ENCODE data around the gene NPTX2. TPM values are rescaled to one million over a fixed set of nuclear protein-coding genes. Genes with fewer than 3 reads are reported as not detected.

NPTX2 gene
- total RNA-seq, 4 donors from 2014 or later = 24.5 to 46.8 (median 39.2) TPM

GRCh38 chr7:98669329-98670000 lies 52.4 kb downstream of the NPTX2 start:
- WGBS, 2 donors = 43 to 50% methylated on average over 9 of the region's 9 CpGs
- Histone ChIP-seq H3K9me3 (peaks cover 0 to 31% (median 4%) of the 10 kb centered on the region in 4 donors), H3K27me3 (no peaks in the 10 kb centered on the region), H3K36me3 (no peaks in the 10 kb centered on the region), H3K27ac (no peak overlapping the region), H3K4me1 (no peaks in the 10 kb centered on the region), H3K4me3 (no peak overlapping the region)
- TF ChIP-seq EP300 (IDR thresholded peaks at IDR 0.05) (no peak), POLR2A (IDR thresholded peaks at IDR 0.05) (no peak), CTCF (IDR thresholded peaks at IDR 0.05) (no peak)
- DNase-seq (ENCODE audit: low spot score in 2 of 2) = peak in 1 of 2 donors; percentile 15

DNA sequence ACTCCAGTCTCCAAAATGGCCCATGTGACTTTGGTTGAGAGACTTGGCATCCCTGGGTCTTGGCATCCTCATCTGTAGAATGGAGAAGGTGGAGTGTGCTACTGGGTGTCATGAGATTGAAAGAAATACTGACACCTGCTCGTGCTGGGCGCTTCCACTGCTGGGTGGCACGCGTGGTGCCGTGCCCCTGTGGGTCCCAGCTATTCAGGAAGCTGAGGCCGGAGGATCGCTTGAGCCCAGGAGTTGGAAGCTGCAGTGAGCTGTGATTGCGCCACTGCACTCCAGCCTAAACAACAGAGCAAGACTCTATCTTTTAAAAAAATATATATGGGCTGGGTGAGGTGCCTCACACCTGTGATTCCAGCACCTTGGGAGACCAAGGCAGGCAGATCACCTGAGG lies 53.1 kb downstream of the NPTX2 start:
- no peak for TF ChIP-seq CTCF (IDR thresholded peaks at IDR 0.05)
- TF ChIP-seq POLR2A (IDR thresholded peaks at IDR 0.05) = no peak
- no peak for TF ChIP-seq EP300 (IDR thresholded peaks at IDR 0.05)
- H3K4me3 ChIP-seq = no peak overlapping the region
- peaks cover 0 to 27% (median 4%) of the 10 kb centered on the region in 4 donors for H3K9me3 ChIP-seq
- no peak overlapping the region for H3K27ac ChIP-seq
- DNase-seq (ENCODE audit: low spot score in 2 of 2) = no peak
- H3K27me3 ChIP-seq = no peaks in the 10 kb centered on the region
- H3K4me1 ChIP-seq = no peaks in the 10 kb centered on the region
- 83 to 94% methylated on average over 8 of the region's 8 CpGs for WGBS, 2 donors
- H3K36me3 ChIP-seq = no peaks in the 10 kb centered on the region

DNA sequence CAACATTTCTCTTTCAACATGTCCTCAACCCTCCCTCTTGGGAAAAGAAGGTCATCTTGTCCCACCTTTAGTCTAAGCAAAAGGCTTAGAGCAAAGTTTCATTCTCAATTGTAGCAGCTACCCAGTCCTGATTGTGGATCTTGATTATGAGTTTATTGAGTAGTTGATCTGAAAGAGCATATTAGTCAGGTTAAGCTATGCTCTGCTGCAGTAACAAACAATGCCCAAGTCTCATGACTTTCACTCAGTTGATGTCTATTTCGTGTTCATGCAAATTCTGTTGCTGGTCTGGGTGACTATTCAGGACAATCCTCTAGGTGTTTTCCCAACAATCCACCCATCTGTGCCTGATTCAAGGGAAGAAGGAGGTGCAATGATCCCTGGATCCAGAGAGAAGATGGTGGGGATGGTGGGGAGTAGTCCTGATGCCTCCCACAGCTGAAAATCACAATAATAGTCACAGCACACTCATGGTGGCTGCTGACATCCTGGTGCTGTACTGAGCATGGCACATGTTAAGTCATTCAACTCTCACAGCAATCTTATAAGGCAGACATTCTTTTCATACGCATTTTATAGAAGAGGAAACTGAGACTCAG lies 54.7 kb downstream of the NPTX2 start:
- WGBS, 2 donors = 44 to 88% methylated on average over 2 of the region's 2 CpGs
- Histone ChIP-seq H3K4me1 (no peaks in the 10 kb centered on the region), H3K27ac (no peak overlapping the region), H3K27me3 (no peaks in the 10 kb centered on the region), H3K36me3 (no peaks in the 10 kb centered on the region), H3K4me3 (no peak overlapping the region), H3K9me3 (peaks cover 0 to 27% (median 4%) of the 10 kb centered on the region in 4 donors)
- DNase-seq (ENCODE audit: low spot score in 2 of 2) = no peak
- TF ChIP-seq POLR2A (IDR thresholded peaks at IDR 0.05) (no peak), EP300 (IDR thresholded peaks at IDR 0.05) (no peak), CTCF (IDR thresholded peaks at IDR 0.05) (no peak)

GRCh38 chr7:98674461-98674860 lies 57.4 kb downstream of the NPTX2 start:
- no peak for DNase-seq (ENCODE audit: low spot score in 2 of 2)
- no peak overlapping the region for H3K4me3 ChIP-seq
- no peaks in the 10 kb centered on the region for H3K27me3 ChIP-seq
- no peaks in the 10 kb centered on the region for H3K4me1 ChIP-seq
- peaks cover 0 to 52% (median 4%) of the 10 kb centered on the region in 4 donors for H3K9me3 ChIP-seq
- 75 to 76% methylated on average over 8 of the region's 8 CpGs for WGBS, 2 donors
- TF ChIP-seq EP300 (IDR thresholded peaks at IDR 0.05) (no peak), CTCF (IDR thresholded peaks at IDR 0.05) (no peak), POLR2A (IDR thresholded peaks at IDR 0.05) (no peak)
- H3K36me3 ChIP-seq = no peaks in the 10 kb centered on the region
- H3K27ac ChIP-seq = no peak overlapping the region

GRCh38 chr7:98674881-98675280 lies 57.8 kb downstream of the NPTX2 start:
- Histone ChIP-seq H3K36me3 (no peaks in the 10 kb centered on the region), H3K27ac (no peak overlapping the region), H3K9me3 (peaks cover 0 to 53% (median 4%) of the 10 kb centered on the region in 4 donors), H3K4me1 (no peaks in the 10 kb centered on the region), H3K27me3 (no peaks in the 10 kb centered on the region), H3K4me3 (no peak overlapping the region)
- no peak for TF ChIP-seq EP300 (IDR thresholded peaks at IDR 0.05)
- no peak for TF ChIP-seq POLR2A (IDR thresholded peaks at IDR 0.05)
- no peak for TF ChIP-seq CTCF (IDR thresholded peaks at IDR 0.05)
- WGBS, 2 donors = 73 to 80% methylated on average over 2 to 7 of the region's 9 CpGs
- DNase-seq (ENCODE audit: low spot score in 2 of 2) = no peak
